Activated CD8-positive, alpha-beta memory T cell treated with anti-CD3 and anti-CD28 coated beads for 48 hours (primary cell): ENCODE data around the gene PLEKHA4.
"Not testable (repeated sequence)": the region's sequence is repeated elsewhere in the genome, so short reads cannot be mapped to it uniquely, and the experiment has no call there.

ENCODE experiments used
- DNase-seq, 3 experiments: peaks; one replicate each; pipeline ENCODE4 v3.0.0-alpha.2; 2020; ENCODE audit warnings: low read depth in 2 of 3, low spot score in 2 of 3

The PLEKHA4 gene

DNA sequence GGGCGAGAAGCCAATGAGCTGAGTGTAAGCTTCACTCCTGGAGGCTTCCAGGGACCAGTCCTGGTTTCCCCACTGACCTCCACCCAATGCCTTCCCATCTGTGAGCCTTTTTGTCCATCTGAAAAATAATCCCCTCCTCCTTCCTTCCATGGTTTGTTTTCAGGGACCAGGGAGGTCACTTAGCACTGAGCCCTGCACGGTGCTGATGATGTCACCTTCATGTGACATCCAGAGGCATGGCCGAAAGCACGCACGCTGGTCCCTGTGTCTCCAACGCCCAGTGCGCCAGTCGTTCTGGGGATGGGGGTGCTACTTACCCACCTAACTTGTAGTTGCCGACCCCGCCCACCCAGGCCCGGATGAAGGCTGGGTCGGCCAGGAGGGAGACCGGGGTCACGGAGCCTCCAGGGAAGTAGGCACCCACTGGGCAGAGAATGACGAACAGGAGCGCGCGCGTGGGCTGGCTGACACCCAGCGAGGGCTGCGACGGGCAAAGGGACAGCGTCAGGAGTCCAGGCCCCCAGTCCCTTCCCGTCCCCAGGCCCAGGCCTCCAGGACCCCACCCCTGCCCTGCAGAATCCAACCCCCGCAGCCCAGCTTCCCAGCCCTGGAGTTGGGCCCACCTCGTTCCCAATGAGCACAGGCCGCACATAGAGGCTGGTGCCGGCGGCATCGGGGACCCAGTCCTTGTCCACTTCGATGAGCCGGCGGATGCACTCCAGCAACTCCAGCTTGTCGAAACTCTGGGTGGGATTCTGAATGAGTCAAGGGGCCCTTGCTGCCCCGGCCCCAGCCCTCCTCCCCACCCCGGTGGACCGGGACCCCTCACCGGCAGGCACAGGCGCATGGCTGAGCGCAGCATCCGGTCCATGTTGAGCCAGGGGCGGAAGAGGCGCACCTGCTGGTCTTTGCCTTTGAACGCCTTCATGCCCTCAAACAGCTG is 68.8 kb downstream of the PLEKHA4 start:
- DNase-seq: no peak

DNA sequence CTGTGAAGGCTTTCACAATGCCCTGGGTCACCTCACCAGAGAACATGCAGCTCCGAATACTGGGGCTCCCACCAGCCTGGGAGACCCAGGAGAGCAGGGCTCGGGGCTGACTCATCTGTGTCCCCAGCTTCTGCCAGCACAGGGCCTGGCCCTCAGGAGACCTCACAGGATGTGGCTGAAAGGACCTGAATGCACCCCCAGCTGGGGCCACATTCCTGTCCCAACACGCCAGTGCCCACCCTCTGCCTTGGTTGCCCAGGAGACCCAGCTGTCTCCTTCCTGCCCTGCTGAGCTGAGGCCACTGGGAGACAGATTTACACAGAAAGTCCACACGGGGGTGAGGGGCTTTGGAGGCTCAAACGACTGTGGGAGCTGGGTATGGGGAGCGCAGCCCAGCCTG is 69.5 kb downstream of the PLEKHA4 start:
- no peak for DNase-seq

DNA sequence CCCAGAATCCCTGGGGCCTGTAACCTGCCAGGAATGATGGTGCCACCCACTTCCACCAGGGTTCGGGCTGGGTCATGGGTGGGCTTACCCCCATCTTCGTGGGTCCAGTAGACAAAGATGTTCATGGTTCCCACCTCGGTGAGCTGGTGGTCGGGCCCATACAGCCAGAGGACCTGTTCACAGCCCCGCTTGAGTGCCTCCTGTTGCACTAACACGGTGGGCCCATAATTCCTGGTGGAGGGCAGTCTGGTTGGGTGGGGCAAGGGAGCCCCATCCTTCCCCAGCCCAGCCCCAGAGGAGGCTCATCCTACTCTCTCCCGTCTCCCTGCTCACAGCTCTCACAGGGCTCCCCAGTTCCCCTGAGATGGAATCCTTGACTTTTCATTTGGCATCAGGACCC is 71.3 kb downstream of the PLEKHA4 start:
- no peak for DNase-seq

DNA sequence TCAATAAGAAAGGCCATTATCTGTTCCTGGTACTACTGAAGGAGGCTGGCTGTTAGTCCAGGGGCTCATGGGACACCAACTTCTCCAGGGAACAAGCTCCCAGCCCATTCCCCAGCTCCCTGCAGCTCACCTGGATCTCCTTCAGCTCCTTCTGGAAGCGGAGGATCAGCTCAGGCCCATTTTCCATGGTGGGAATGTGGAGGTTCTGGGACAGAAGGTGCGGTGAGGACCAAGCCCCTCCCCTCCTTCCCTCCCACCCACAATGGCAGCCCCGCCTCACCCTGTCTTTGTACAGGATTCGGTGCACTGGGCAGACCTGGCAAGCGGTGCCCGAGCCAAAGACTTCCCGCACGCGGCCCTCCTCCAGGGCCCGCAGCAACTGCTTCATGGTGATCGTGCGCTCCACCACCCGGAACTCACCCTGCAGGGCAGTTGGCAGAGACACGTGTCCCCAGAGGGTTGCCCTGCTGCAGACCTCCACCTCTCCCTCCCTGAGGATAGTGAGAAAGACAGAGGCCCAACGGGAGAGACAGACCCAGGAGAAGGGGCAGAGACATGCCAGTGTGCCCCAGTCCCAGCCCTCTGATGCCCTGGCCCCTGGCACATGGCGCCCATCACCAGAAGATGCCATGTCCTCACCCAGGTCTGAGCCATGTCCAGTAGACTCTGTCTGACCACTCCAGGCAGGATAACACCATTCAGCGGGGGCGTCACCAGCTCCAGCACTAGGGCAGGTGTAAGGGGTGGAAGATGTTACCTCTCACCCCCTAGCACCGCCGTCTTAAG is 71.9 kb downstream of the PLEKHA4 start:
- no peak for DNase-seq

DNA sequence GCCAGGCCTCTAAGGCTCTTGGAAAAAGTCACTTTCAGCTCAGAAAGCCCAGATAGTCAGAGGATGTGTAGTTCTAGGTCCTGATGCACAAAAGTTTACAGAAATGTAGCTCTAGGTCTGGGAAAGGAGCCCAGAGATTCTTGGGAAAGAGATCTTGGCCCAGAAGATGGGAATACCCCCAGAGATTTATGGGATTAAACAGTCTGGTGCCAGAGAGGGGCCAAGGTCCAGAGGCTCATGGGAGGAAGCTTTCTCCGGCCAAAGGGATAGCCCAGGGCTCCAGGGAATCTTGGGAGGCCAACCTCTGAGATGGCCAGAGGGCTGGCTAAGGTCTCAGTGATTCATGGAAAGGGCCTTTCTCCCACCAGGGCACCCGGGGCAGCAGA is 72.7 kb downstream of the PLEKHA4 start:
- DNase-seq: no peak

DNA sequence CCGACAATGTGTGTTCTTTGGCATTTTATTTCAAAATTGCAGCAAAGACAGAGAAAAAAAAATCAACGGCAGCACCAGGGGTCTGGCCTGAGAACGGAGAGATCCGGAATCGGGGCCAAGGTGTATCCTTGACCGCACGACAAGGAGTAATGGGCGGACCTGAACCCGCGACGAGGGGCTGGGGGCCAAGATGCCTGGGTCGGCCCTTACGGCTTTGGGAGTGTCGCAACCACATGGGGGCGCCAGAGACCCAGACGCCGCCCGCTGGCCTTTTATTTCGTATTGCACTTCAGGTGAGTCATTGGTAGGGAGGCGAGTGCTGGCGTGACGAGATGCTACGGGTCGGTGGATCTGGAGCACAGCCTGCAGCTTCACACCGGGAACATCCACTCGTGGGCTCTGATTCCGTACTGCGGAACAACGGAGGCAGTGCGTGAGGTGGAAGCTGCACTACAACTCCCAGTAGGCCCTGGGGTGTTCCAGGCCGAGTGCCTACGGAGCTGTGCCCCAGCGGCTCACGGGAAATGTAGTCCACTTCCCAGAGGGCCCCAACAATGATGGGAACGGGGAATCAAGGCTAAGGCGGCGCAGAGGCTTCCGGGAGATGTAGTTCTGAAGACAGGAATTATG is 73.2 kb downstream of the PLEKHA4 start:
- peak; percentile 54 to 73 (median 71) for DNase-seq

DNA sequence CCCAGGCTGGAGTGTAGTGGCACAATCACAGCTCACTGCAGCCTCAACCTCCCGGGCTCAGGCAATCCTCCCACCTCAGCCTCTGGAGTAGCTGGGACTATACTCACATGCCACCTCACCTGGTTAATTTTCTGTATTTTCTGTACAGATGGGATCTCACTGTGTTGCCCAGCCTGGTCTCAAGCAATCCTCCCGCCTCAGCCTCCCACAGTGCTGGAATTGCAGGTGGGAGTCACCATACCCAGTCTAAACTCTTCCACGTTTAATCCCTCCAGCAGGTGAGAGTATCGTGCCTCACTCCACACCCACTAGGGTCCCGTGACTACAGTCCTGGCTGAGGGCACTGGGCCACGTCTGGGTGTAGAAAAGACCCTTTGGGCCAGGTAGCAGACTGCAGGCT is 74.1 kb downstream of the PLEKHA4 start:
- DNase-seq: no peak

DNA sequence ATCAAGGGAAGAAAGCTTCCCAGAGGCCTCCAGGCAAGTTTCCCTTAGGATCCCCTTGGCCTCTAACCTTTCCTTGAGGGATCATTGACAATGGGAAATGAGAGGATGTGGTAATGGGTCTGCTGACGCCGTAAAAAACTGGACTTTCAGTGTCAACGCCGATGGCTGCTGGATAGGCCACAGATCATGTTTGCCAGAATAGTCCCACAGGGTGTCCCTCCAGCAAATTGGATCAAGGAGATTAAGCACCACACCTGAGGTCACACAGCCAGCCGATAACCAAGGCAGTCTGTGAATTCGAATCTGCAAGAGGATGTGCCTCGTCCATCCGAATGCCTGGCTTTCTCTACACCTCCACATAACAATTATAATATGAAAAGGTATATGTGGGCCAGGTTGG is 75.1 kb downstream of the PLEKHA4 start:
- DNase-seq: no peak

DNA sequence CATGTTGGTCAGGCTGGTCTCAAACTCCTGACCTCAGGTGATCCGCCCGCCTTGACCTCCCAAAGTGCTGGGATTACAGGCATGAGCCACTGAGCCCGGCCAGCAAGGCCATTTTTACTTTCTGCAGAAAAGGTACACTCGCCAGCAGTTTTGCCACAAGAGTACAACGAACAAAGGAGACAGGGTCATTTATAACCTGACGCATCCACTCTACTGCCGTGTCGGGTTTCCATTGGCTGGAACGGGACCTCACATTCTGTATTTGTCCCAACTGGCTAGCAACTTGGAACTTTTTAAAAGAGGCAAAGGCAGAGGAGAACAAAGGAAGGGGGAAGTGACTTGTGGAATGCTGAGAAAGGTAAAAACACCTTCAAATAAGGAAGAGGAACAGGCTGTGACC is 81.1 kb downstream of the PLEKHA4 start:
- DNase-seq: not testable (repeated sequence)
